ENCODE results near the gene BMP15.

DNA sequence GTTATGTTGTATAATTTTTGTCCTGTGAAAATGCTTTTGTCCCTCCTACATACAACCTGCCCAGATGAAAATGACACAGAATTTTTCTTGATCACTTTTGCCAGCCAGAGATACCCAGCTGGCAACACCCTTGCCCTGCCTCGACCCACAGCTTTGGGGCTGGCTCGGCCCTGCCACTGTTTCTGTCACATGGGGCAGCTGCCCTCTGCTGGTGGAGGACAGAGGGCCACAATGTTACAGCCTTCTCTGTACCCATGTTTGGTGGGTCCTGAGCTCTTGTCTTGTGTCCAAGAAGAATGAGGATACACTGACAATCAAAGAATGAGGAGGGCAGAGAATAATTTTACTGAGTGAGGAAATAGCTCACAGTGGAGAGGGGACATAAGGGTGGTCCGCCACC lies 31.1 kb downstream of the BMP15 start:
- no peak for TF ChIP-seq POLR2AphosphoS5 (IDR thresholded peaks at IDR 0.05; ENCODE audit: low read depth, low read length)
- TF ChIP-seq, protein P1, sequence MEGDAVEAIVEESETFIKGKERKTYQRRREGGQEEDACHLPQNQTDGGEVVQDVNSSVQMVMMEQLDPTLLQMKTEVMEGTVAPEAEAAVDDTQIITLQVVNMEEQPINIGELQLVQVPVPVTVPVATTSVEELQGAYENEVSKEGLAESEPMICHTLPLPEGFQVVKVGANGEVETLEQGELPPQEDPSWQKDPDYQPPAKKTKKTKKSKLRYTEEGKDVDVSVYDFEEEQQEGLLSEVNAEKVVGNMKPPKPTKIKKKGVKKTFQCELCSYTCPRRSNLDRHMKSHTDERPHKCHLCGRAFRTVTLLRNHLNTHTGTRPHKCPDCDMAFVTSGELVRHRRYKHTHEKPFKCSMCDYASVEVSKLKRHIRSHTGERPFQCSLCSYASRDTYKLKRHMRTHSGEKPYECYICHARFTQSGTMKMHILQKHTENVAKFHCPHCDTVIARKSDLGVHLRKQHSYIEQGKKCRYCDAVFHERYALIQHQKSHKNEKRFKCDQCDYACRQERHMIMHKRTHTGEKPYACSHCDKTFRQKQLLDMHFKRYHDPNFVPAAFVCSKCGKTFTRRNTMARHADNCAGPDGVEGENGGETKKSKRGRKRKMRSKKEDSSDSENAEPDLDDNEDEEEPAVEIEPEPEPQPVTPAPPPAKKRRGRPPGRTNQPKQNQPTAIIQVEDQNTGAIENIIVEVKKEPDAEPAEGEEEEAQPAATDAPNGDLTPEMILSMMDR (IDR thresholded peaks at IDR 0.05), result peak; percentile 64
- TF ChIP-seq SIN3A (IDR thresholded peaks at IDR 0.05; ENCODE audit: borderline replicate concordance, insufficient read depth, low read depth, low read length), result no peak
- no peak for TF ChIP-seq TCF7L2 (IDR thresholded peaks at IDR 0.05; ENCODE audit: low read depth, low read length)

Data from Panc1 (cell line).